ENCODE results near the gene ABCB1.
"Not testable (repeated sequence)": the region's sequence is repeated elsewhere in the genome, so short reads cannot be mapped to it uniquely, and the experiment has no call there.

The ABCB1 gene

DNA sequence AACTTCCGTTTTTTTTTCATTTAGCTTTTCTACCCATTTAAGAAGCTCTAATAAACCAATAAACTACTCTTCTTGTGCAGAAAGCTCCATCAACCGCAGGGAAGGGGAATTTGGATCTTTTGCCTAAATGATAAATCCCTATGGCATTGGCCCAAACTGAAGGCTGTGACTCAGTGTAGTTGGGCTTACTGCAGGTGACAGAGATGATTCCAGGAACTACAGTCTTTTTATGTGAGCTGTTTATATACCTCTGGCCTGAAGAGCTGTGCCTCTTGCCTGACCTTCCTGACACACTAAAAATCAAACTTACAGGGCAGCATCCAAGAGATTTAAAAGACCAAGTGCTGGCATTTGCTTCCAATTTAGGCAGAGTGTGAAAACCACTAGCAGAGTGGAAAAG is 25.2 kb downstream of the ABCB1 start:
- no peak for DNase-seq (ENCODE audit: low read depth)

DNA sequence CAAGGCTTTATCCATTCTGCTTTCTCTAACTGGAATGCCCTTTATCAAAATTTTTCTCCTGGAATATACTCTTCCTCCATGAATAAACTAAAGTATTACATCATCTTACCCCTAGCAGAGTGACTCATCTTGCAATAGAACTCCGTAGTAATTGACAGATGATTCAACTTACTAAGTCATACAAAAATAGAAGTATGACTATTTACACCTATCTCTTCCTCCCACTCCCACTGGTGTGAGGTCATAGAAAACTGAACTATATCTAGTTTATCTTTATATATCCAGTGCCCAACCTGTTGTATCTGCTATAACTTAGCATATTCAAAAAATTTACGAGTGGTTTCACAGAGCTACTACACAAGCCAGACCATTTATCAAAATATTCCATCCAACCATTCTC is 26.1 kb downstream of the ABCB1 start:
- peak; percentile 9 for DNase-seq (ENCODE audit: low read depth)

DNA sequence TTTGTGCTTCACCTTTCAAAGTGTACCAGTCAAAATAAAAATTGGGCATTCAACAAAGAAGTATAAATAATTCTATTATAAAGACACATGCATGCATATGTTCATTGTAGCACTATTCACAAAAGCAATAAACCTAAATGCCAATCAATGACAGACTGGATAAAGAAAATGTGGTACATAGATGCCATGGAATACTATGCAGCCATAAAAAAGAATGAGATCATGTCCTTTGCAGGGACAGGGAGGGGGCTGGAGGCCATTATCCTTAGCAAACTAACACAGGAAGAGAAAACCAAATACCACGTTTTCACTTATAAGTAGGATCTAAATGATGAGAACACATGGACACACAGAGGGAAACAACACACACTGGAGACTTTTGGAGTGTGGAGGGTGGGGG is 28.2 kb downstream of the ABCB1 start:
- not testable (repeated sequence) for DNase-seq (ENCODE audit: low read depth)

DNA sequence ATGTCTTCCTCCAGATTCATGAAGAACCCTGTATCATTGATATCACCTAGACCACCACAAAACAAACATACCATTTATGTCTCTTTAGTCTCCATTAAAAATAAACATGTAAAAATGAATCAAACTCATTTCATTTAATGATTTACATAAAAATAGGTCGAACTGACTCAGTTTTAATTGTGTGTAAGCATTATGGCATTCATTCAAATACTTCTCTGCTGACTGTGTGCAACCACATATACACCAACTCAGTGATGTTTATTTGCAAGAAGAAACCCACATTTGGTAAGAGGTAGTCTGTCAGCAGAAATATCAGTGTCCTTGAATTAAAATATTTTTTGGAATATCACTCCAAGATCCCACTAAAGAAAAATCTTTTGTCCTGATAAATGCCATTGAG is 30.5 kb downstream of the ABCB1 start:
- DNase-seq (ENCODE audit: low read depth): peak; percentile 16

DNA sequence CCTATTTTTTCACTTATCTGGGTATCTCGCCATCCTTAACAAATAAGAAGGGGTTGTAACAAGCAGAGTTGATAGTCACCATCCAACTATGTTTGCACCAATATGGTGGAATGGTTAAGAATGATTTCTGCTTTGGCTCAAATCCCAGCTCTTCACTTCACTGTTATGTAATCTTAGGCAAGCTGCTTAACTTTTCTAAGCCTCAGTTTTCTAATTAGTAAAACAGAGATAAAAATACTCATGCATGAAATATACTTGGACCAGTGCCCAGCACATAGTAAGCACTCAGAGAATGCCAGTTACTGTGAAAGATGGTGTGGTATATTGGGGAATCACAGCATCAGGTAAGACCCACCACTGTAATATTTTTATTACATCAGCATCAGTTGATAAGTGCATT is 33.6 kb downstream of the ABCB1 start:
- DNase-seq (ENCODE audit: low read depth): no peak

DNA sequence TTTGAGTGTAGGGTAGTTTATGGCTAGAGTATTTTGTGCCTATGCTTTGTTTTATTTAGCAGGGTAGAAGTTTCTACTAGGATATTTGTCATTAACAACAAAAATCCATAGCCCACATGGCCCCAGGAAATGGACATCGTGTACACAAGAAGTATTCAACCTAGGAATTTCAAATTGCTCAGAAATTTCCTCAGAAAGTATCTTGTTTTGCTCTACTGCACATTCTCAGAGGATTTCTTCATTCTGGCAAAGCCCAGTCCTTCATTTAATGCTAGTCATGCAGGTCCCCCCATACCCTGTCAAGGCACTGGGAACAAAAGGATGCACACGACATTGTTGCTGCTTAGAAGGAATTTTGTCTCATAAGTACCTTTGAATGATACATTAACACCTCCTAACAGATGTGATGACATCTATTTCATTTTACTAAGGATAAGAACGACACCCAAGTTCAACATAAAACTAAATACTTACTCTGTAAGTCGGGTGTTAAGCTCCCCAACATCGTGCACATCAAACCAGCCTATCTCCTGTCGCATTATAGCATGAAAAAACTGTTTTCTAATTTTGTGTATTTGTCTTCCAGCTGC is 34.3 kb downstream of the ABCB1 start:
- DNase-seq (ENCODE audit: low read depth): no peak

DNA sequence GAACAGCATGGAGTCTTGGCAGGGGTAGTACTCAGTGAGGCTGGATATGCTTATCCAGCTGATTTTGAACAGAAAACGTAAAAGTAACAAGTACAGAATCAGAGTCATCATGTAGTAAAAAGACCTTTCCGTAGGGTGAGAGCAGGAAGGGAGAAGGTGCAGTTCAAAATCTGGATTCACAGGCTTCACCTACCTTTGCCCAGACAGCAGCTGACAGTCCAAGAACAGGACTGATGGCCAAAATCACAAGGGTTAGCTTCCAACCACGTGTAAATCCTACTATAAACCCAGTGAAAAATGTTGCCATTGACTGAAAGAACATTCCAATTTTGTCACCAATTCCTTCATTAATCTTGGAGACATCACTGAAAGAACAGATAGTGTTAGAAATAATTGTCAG is 34.8 kb downstream of the ABCB1 start:
- no peak for DNase-seq (ENCODE audit: low read depth)

DNA sequence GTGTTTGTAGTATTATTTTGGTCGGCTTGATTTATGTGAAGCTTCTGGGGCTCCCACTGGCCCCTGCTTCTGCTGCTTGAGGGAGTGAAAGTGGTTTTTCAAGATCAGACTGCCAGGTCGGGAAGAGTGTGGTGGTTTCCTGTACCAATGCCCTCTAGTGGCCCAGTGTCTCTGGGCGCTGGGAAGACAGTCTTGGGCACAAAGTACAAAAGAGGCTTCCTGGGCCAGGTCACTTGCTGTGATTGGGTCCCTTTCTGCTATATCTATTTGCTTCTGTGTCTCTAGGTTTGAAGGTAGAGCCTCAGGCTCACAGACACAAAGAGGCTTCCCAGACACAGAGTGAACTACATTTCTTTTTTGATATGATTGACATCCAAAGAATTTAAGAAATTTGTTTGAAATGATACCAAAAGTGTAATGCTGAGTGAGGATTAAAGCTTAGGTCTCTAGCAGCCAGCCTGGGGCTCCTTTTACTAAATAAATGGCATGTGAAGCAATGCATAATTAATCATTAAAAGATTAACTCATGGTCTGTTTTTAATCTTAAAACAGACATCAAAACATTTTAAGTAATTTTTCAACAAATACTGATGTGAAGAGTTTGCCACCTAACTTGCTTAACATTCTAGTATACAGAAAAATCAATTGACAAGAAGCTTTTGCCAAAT is 36.3 kb downstream of the ABCB1 start:
- no peak for DNase-seq (ENCODE audit: low read depth)

DNA sequence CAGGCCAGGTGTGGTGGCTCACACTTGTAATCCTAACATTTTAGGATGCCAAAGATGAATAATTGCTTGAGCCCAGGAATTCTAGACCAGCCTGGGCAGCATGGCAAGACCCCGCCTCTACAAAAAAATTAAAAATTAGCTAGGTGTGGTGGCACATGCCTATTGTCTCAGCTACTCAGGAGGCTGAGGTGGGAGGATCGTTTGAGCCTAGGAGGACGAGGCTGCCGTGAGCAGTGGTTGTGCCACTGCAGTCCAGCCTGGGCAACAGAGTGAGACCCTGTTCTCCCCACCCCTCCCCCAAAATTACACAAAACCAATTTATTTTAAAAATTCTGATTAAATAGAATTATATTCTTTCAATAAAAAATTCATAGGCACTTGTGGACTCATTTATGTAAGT is 39.0 kb downstream of the ABCB1 start:
- no peak for DNase-seq (ENCODE audit: low read depth)

DNA sequence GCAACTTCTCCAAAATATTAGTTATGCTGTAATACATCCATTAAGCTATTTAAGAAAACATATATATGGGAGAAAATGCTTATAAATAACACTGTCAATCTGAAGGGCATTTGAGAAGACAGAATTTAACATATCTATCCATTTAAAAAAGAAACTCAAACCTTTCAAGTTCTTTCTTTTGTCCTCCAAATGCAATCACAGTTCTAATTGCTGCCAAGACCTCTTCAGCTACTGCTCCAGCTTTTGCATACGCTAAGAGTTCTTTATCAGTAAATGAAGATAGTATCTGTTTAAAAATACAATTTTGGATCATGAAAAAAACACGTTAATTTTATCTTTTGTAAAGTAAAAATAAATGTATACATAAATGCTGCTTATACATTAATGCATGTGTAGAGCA is 39.6 kb downstream of the ABCB1 start:
- DNase-seq (ENCODE audit: low read depth): no peak

DNA sequence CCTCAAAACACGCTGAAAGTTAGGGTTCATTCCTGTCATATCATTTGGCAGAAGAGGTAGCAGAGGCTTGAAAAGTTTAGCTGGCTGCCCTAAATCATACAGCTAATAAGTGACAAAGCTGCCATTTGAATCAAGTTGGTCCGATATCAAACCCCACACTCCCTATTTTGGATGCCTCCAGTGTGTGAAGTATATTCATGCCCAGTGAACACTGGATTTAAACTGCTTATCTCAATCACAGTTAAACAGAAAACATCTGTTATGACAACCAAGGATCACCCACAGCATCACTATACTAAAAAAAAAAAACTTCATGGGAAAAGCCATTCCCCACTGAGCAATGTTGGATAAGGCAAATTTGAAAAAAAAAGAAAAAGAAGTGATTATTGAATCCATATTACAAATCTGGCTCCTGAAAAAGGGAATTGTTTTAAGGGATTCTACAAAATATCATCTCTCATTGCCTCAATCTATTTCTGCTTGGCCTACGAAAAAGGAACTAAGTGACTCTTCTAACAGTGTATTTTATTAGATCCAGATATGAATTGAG is 48.3 kb downstream of the ABCB1 start:
- no peak for DNase-seq (ENCODE audit: low read depth)

DNA sequence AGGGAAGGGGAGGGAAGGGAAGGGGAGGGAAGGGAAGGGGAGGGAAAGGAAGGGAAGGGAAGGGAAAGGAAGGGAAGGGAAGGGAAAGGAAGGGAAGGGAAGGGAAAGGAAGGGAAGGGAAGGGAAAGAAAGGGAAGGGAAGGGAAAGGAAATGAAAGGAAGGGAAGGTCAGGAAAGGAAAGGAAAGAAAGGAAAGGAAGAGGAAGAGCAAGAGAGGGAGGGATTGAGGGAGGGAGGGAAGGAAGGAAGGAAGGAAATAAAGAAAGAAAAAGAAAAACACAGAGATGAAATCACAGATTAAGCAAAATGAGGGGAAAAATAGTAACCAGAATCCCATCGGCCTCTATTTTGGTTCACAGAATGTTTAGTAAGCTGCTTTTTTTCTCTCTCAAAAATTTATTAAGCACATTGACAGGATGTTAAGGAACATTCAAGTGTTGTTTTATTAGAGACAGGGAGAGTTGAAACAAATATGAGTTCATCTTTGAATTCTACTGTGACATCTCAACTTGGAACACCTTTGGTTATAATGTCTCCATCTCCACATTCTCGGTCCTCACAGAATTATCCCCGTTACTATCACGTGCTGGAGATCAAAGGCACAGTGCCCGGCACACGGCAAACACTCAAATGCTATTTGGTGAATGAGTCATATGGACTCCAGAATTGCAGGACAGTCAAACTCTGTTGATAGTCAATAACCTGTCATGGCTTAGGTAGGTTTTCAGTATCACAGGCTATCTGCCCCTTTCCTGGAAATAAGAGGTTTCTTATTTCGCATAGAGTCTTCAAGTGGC is 52.4 kb downstream of the ABCB1 start:
- DNase-seq (ENCODE audit: low read depth): no peak

DNA sequence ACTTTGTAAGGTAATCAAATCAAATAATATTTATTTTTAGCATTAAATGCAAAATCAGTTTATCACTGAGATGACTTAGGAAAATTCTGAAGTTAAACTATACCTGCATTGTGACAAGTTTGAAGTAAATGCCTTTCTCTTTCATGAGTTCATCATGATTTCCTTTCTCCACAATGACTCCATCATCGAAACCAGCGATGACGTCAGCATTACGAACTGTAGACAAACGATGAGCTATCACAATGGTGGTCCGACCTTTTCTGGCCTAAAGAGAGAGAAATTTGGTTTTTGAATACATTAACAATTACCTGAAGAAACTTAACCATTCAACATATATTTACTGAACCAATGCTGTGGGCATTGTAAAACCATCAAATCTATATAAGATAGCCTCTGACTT is 54.9 kb downstream of the ABCB1 start:
- no peak for DNase-seq (ENCODE audit: low read depth)

DNA sequence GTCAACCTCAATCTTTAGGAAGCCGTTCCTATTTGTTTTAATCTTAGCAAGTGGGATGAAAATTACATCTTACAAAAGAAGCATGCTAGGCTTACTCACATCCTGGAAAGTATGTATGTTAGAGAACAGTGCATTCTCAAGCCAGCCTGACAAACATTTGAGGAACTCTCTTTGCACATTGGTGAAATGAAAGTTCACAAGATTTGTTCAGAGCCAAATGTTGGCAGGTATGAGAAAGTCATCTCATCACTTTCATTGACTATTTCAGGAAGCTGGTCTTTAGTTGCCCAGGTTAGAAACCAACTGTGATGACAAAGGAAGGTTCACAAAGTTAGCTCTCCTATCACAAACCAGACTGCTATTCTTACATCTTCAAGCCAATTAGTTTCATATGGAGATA is 57.1 kb downstream of the ABCB1 start:
- no peak for DNase-seq (ENCODE audit: low read depth)

DNA sequence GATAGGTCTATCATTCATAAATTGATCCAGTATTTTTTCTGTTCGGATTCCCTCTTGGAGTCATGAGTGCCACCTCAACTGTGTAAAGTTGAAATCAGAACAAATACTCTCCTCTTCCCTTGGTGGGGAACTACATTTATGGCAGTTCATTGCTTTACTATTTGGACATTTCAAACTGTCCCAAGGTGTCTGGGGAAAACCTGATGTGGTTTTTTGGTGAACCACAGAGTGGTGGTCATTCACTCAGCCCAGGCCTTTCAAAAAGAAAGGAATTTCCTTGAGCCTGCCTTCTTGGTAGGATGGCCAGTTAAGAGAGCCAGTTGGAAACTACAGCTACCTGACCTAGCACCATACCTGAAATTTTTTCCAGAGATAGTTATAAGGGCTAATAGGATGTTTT is 59.0 kb downstream of the ABCB1 start:
- no peak for DNase-seq (ENCODE audit: low read depth)

DNA sequence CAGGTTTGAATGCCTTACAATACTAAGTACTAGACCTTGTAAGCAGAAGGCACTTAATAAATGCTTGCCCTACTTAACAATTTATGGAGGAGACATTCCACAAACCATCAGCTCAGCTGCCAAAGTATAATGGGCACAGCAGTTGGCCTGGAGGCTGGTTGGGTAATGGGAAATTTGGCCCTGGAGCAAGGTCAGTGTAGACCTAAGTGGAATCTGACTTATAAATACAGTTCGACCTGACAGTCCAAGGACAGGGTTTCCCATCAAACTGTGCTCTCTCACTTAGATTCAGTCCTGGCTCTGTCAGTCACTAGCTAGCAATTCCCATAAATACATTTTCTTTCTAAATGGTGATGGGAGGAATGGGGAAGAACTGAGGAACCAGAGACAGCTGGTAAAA is 62.6 kb downstream of the ABCB1 start:
- DNase-seq (ENCODE audit: low read depth): no peak

DNA sequence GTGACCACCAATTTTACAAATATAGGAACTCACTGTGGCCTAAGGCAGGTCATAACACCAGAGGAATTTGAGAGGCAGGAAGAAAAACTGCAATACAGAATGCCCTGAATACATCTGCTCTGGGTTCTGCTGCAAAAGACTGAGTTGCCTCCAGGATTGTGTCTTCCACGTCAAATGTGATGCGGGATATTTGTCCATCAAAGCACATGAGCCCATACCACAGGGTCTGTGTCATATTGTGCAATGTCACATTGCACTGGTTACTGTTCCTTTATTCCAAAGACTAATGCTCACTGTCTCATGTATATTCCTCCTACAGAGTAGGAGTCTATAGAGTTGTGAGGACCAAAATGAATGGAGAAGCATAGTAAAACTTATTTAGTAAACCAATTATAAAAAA is 66.6 kb downstream of the ABCB1 start:
- DNase-seq (ENCODE audit: low read depth): no peak

DNA sequence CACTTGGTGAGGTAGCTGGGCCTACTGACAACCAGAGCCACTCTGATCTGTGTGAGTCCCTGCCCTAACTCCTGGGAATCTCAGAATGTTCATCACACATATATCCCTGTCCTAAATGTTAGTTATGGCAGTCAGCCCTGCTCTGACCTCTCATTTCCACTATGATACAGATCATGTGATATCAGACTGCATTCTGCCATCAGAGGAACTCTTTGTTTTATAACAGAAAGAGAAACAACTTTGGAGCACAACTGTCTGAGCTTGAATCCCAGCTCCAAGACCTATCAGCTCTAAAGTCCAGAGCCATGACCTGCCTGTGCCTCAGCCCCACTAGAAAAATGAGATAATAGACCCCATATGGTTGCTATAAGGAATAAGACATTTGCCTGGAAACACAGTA is 70.6 kb downstream of the ABCB1 start:
- no peak for DNase-seq (ENCODE audit: low read depth)

DNA sequence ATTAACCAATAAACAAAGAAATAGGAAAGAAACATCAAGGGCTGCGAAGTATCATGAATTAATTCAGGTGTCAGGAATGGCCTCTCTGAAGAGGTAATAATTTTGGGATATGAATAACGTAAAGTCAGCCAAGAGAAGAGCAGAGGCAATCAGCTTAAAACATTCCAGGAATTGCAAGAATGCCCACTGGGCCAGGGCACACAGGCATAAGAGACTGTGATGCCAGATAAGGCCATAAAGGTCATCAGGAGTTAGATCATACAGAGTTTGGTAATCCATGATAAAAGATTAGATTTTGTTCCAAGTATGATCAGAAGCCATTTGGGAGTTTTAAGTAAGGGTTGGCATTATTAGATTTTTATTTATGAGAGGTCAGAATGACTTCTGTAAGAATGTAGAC is 72.0 kb downstream of the ABCB1 start:
- no peak for DNase-seq (ENCODE audit: low read depth)

DNA sequence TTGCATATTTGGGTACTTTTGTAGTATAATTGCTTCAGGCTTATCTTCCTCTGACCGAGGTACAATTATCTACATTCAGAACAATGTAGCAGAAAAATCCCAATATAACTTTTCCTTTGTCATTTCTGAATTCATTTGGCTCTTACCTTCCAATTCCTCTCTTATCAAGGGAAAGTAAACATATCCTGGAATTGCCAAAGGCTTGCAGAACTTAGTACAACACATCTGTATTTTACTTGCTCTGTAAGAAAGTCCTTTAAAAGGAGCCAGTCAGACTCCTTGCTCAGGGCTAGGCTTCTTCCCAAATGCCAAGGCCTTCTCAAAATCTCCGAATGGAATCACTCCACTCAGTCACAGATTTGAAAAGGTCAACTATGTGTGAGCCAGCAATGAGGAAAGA is 81.9 kb downstream of the ABCB1 start:
- DNase-seq (ENCODE audit: low read depth): no peak

DNA sequence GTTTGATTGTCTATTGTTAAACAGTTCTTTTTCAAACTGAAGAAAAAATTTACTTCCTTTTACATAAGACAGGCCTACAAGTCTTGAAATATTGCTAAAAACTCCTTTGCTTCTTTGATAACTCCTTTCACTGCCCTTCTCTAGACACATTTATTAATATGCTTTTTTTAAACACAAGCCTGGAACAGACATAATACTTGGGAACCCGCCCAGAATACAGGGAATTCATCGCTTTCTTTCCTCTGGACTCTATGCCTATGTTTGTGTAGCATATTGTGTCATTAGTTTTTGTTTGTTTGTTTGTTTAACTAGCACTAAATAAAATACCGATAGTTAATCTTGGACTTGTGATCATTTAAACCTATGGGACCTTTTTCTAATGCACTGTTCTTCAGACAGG is 82.8 kb downstream of the ABCB1 start:
- no peak for DNase-seq (ENCODE audit: low read depth)

DNA sequence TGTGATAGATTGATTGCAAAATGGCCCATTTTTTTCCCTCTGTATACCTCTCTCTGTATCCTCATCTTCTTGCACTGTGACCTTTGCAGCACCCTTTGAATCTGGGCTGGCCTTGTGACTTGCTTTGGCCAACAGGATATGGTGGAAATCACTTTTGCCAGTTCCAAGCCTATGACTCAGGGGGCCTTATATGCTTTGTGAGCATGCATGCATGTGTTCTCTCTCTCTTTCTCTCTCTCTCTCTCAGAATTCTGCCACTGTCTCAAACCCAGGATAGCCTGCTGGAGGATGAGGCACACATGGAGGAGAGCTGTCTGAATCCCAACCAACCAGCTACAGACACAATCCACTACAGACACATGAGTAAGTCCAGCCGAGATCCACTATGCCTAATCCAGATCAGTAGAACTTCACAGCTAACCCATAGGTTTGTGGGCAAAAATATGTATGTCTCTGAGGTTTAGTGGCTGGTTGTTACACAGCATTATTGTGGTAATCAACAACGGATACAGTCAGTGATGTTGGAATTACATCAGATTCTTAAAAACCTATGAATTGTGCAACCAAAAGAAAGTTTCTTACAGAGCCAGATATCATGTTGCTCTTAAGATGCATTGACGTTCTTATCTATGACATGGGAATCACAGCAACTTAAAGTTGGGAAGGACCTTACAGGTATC is 83.4 kb downstream of the ABCB1 start:
- no peak for DNase-seq (ENCODE audit: low read depth)
